Inferior parietal cortex (tissue), 1 donor: ENCODE data around the gene WASHC4.

Source experiments
- DNase-seq: peaks from one replicate; pipeline ENCODE4 v3.0.0-alpha.2; 2016; ENCODE audit errors: extremely low spot score

The WASHC4 gene, protein sequence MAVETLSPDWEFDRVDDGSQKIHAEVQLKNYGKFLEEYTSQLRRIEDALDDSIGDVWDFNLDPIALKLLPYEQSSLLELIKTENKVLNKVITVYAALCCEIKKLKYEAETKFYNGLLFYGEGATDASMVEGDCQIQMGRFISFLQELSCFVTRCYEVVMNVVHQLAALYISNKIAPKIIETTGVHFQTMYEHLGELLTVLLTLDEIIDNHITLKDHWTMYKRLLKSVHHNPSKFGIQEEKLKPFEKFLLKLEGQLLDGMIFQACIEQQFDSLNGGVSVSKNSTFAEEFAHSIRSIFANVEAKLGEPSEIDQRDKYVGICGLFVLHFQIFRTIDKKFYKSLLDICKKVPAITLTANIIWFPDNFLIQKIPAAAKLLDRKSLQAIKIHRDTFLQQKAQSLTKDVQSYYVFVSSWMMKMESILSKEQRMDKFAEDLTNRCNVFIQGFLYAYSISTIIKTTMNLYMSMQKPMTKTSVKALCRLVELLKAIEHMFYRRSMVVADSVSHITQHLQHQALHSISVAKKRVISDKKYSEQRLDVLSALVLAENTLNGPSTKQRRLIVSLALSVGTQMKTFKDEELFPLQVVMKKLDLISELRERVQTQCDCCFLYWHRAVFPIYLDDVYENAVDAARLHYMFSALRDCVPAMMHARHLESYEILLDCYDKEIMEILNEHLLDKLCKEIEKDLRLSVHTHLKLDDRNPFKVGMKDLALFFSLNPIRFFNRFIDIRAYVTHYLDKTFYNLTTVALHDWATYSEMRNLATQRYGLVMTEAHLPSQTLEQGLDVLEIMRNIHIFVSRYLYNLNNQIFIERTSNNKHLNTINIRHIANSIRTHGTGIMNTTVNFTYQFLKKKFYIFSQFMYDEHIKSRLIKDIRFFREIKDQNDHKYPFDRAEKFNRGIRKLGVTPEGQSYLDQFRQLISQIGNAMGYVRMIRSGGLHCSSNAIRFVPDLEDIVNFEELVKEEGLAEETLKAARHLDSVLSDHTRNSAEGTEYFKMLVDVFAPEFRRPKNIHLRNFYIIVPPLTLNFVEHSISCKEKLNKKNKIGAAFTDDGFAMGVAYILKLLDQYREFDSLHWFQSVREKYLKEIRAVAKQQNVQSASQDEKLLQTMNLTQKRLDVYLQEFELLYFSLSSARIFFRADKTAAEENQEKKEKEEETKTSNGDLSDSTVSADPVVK

DNA sequence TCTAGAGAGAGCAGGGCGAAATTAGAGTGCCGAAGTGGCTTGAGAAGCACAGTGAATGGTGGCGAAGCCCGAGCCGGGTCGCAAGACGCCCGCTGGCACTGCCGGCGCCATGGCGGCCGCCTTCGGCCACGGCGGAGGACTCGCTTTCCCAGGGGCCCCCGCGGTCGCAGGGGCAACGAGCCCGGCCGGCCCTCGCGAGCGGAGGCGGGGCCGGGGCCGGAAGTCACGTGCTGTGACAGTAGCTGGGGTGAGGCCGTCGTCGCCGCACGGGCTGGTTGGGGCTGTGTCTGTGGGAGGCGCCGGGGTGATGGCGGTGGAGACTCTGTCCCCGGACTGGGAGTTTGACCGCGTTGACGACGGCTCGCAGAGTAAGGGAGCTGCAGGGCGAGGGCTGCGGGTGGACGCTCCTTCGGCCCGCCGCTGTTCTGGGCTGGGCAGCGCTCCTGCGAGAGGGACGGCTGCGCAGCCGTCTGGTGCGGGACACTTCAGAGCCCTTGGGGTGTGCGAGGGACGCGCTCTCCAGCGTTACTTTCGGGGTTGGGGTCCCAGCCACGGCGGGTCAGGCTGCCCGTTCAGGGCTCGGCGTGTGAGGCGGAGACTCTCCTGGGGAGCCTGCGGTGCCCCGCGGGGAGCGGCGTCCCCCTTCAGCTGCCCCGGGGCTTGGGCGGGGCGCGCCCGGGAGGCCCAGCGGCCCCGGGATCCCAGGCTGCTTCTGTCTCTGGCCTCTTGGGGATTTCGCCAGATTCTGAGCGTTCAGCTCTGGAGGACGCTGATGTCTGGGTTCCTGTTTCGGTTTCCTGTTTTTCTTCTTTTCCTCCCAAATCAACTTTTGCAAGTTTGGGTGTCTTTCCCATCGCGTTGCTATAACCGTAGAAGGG lies at the start of gene WASHC4:
WASHC4 (plus strand) TSS at position 238 of the 878 bp plus-strand sequence; CDS start at position 308, 70 bp downstream.
- peak; percentile 94 for DNase-seq

GRCh38 chr12:105060715-105061378 lies 46.7 kb upstream of the WASHC4 start:
- no peak for DNase-seq

- no peak for DNase-seq
These were observed 42.9 kb upstream of the WASHC4 start for GRCh38 chr12:105064564-105065178.

DNA sequence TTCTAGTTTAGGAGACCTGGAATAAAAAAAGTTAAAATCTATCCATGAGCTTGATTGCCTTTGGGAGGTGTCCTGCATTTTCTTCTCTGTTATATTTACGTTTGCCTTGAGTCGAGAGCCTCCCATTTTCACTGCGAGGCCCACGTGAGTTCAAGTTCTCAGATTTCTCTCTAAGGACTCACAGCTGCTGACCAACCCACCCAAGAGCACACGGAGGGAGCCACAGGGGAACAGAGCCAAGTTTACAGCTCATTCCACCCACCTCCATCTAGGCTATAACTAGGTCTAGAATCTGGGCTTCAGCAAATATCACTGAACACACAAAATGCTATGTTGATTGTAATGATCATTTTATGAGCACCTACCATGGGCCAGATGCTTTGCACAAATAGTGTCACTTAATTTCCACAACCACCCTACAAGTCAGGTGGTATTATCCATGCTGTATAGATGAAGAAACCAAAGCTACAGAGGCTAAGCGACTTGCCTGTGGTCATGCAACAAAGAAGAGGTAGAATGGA lies 40.0 kb upstream of the WASHC4 start:
- no peak for DNase-seq

- no peak for DNase-seq
These were observed 37.4 kb upstream of the WASHC4 start for GRCh38 chr12:105069936-105070702.

GRCh38 chr12:105071981-105072380 lies 35.5 kb upstream of the WASHC4 start:
- DNase-seq: no peak

GRCh38 chr12:105072888-105073488 lies 34.5 kb upstream of the WASHC4 start:
- no peak for DNase-seq

DNA sequence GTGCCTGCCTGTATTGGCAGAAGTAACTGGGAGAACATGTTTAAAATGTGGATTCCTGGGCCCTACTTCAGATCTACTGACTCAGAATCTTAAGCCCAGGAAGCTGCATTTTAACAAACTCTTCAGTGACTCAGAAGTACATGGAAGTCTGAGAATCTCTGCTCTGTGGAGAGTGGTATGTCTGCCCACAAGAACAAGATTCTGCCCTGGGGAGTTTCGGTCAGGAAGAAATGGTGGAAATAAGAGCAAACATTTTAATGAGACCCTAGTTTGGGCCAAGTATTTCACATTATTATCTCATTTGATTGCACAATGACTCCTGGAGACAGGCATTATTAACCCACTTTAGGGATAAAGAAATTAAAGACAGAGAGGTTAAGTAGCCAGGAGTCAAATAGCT lies 31.4 kb upstream of the WASHC4 start:
- DNase-seq: no peak

GRCh38 chr12:105076913-105077312 lies 30.6 kb upstream of the WASHC4 start:
- no peak for DNase-seq

- DNase-seq: no peak
These were observed 30.1 kb upstream of the WASHC4 start for GRCh38 chr12:105077435-105077834.

DNA sequence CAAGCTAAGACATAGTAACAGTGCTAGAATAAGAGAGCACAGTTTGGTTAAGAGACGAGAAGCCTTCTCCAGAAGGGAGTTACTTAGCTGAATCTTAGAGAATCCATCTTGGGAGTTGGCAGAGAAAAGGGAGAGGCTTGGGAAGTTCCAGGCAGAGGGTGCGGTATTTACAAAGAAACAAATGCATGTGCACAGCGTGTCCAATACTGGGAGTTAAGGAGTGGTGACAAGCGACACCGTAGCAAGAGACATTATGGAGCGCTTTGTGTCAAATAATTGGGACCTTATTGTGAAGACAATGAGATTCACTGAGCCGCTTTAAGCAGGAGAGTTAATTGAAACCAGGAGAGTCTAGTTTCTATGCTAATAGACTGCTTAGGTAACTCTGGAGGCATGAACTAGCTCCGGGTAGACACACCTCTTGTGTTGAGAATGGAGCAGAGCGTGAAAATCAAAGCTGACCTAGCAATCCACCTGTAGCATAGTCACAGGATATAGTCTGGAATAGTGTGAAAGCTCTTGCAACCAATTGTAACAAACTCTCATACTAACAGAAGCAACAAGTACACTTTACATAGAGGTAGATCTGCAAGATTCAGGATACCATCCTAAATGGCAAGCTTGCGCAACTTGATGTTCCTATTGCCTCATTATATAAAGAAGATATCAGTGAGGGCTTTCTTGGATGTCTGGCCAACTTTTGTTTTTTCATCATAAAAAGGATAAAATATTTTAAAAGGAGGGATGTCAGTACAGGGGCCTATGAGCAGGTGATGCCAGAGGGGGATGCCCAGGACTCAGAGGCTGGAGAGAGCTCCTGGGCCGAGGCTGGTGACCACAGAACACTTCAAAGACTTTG lies 28.6 kb upstream of the WASHC4 start:
- no peak for DNase-seq

DNA sequence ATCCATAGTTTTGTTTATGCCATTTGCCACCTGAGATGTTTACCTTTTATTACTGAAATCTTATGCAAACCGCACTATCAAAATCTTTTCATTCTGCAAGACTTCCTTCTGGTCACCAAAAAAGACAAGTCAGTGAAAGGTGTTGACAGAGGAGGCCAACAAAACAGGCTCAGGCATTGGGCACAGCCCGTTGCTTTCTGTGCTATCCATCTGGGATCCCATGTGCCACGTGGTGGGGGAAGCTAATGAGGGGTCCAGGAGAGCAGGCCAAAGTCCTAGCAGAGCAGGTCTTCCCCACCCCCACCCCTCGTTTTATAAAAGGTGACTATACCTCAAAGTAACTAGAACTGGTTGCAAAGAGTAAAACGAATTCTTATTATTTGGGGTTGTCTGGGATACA lies 24.5 kb upstream of the WASHC4 start:
- no peak for DNase-seq

DNA sequence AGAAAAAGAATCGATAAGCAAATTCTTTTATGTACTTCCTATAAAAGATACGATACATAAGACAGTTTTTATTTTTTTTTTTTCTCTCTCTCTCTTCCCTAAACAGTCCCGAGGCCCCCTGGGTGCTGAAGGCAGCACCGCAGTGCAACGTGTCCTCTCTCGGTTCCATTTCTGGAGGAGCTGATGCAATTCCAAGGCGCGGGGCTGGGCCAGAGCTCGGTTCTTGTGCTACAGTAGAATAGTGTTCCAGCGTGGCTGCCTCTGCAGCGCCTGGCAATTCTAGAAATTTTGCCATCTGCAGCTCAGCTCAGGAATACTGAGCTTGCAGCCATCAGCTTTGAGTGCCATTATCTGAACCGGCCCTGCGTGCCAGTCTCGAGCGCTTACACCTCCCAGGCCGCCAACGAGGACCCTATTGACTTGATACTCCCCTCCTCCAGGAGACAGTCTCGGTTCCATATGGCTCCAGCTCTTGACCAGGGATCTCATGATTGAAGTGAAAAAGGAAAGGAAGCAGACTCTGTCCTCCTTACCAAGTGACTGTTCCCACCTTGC lies 23.9 kb upstream of the WASHC4 start:
- DNase-seq: peak; percentile 52

DNA sequence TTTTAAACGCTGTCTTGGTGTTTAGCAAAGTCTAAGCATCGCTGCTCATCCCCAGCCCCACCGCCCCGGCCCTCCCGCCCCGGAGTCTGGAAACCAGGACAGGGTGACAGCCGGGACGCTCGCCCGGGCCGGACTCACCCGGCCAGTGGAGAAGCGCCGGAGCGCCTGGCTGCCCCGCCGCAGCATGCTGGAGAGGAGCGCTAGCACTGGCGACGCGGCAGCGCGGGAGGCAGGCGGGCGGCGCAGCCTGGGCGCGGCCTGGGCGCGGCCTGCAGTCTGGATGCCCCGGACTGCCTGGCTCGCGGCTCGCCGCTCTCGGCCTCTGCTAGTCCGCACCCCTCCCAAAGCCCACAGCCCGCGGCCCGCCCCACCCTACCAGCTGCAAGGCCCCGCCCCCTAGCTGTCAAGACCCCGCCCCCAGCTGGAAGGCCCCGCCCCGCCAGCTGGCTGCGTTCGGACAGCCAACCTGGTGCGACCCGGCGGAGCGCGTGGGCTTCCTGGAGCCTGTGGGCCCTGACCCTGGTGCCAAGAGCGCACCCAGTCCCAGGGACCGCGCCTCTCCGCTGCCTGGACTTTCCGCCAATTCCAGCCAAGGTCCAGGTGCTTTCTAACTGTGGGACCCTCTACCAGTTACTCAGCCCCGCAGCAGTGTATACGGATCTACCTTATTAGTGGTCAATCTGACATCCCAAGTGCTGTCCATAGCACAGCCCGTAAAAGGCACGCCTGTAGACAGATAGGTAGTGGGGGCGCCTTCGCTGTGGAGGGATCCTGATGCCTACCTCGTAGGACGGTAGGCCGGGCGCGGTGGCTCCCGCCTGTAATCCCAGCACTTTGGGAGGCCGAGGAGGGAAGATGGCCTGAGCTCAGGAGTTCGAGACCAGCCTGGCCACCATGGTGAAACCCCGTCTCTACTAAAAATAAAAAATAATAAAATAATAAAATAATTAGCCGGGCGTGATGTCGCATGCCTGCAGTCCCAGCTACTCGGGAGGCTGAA lies 23.0 kb upstream of the WASHC4 start, which contains the start of gene ALDH1L2:
ALDH1L2 (minus strand) TSS at position 208 of the 1,000 bp plus-strand sequence; CDS start at position 186, 22 bp downstream.
- DNase-seq: no peak

DNA sequence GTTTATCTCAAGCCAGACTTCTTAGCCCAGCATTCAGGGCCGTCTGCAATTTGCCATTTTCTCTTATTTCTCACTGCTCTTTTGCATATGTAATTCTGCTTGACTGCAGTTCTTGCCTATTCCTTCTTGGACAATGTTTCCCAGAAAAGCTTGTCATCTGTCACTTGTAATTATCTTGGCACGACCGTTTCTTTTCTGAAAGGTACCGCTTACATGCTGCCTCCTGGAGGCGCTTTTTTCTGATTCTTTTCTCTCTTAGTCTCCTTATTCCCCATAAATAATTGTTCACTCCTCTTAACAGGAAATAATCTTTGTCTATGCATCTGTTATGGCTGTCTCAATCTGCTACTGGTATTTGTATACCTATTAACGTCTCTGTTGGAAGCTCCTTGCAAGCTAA lies 22.0 kb upstream of the WASHC4 start:
- DNase-seq: no peak

DNA sequence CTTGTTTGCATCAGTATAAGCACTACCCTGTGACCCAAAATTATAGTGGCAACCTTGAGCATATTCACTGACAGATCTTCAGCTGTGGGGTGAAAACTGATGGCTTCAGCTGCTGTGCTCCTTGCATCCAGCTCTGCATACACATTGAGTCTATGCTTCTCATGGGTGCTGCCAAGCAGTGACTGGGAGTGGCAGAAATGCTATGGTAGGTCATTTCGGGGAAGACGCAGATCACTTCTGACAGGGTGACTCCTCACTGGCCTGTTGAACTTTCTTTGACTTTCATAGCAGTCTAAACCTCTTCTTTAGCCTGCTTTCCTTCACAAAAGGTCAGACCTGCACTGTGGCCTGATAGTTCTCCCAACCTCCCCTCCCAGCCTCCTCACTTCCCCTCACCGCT lies 17.7 kb upstream of the WASHC4 start:
- no peak for DNase-seq
